Stimulated activated CD4-positive, alpha-beta T cell treated with anti-CD3 and anti-CD28 coated beads, Interleukin-15, amount 100 ng/mL, for 1 hour (primary cell): ENCODE data around the gene CHD5.
"Not testable (repeated sequence)": the region's sequence is repeated elsewhere in the genome, so short reads cannot be mapped to it uniquely, and the experiment has no call there.

ENCODE experiments used
- DNase-seq, 2 donors: peaks; one replicate each; pipeline ENCODE4 v3.0.0-alpha.2; 2020; ENCODE audit warnings: low read depth in 1 of 2, low spot score in 1 of 2

Gene CHD5

GRCh38 chr1:6087377-6087772, 92.7 kb downstream of the CHD5 start:
- no peak for DNase-seq

- no peak for DNase-seq
Measured at GRCh38 chr1:6086762-6087376, 93.3 kb downstream of the CHD5 start.

- no peak for DNase-seq
Measured at GRCh38 chr1:6086358-6086757, 93.8 kb downstream of the CHD5 start.

GRCh38 chr1:6085666-6086065, 94.5 kb downstream of the CHD5 start:
- DNase-seq, result no peak

GRCh38 chr1:6084781-6085495, 95.2 kb downstream of the CHD5 start:
- no peak for DNase-seq

GRCh38 chr1:6083801-6084446, 96.2 kb downstream of the CHD5 start:
- DNase-seq, result no peak

- no peak for DNase-seq
Measured at GRCh38 chr1:6083385-6083784, 96.7 kb downstream of the CHD5 start.

GRCh38 chr1:6082430-6082971, 97.6 kb downstream of the CHD5 start:
- no peak for DNase-seq

- no peak for DNase-seq
Measured at GRCh38 chr1:6081901-6082300, 98.2 kb downstream of the CHD5 start.

GRCh38 chr1:6080469-6080868, 99.7 kb downstream of the CHD5 start:
- no peak for DNase-seq

GRCh38 chr1:6077919-6078318, 102.2 kb downstream of the CHD5 start:
- no peak for DNase-seq

- DNase-seq, result no peak
Measured at GRCh38 chr1:6077506-6077905, 102.6 kb downstream of the CHD5 start.

GRCh38 chr1:6077061-6077460, 103.1 kb downstream of the CHD5 start:
- DNase-seq, result not testable (repeated sequence)

- no peak for DNase-seq
Measured at GRCh38 chr1:6075748-6076147, 104.4 kb downstream of the CHD5 start.

- DNase-seq, result no peak
Measured at GRCh38 chr1:6074192-6074901, 105.8 kb downstream of the CHD5 start.

GRCh38 chr1:6073480-6074053, 106.6 kb downstream of the CHD5 start:
- no peak for DNase-seq

- no peak for DNase-seq
Measured at GRCh38 chr1:6072774-6073479, 107.2 kb downstream of the CHD5 start.

- DNase-seq, result no peak
Measured at GRCh38 chr1:6071219-6071618, 108.9 kb downstream of the CHD5 start.

GRCh38 chr1:6070450-6070974, 109.6 kb downstream of the CHD5 start:
- no peak for DNase-seq

GRCh38 chr1:6069573-6069972, 110.5 kb downstream of the CHD5 start:
- DNase-seq, result no peak
